ENCODE data around the gene ZEB1.

DNA sequence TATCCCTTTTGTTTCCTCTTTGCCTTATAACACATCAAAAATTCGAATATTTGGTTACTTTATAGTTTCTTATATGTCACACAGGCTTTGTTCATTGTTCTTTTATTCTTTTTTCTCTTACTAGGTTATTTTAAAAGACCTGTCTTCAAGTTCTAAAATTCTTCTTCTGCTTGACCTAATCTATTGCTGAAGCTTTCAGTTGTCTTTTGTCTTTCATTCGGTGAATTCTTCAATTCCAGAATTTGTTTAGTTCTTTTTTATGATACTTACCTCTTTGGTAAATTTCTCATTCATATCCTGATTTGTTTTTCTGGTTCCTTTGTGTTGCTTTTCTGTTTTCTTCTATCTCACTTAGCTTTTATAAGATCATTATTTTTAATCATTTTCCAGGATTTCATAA is 188.4 kb downstream of the ZEB1 start:
- no peak for TF ChIP-seq CTCF (conservative IDR thresholded peaks at IDR 0.05)
- no peak for TF ChIP-seq ZFX (IDR thresholded peaks at IDR 0.05)
